ENCODE data around the gene CHST11. TPM values are rescaled to one million over a fixed set of nuclear protein-coding genes. Genes with fewer than 3 reads are reported as not detected.
A peak's percentile ranks its signal among the peaks of the same experiment; 100 is the strongest.

CHST11 gene
- total and polyA plus RNA-seq, 10 of the 15 experiments (the other 5 are each of a cell fraction or from before 2014, with no cell fraction given): 1.9 to 38.1 (median 17.2) TPM

DNA sequence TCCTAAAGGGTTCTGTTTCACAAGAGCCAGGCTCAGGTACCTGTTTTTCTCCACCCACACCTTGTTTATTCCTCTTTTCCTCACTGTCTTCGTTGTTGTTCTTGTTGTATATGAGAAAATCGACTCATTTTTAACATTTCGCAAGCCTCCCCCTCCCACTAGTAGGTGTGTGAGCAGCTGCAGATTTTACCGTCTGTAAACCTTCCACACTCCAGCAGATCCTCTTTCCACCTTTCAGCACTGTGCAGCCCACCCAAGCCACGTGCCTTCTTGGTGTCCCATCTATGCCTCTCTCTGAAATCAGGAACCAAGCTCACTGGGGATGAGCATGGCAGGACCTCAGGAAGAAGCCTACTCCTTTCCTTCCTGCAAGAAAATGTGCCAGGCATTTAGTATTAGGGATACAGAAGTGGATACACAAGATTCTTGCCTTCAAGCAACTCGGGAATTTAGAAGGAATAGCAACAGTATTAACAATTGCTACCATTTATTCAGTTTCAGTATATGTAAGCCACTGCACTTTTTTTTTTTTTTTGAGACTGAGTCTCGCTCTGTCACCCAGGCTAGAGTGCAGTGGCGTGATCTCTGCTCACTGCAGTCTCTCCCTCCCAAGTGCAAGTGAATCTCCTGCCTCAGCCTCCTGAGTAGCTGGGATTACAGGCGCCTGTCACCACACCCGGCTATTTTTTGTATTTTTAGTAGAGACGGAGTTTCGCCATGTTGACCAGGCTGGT lies 113.6 kb downstream of the CHST11 start (continued):
- TF ChIP-seq NFYA (IDR thresholded peaks at IDR 0.05; ENCODE audit: borderline replicate concordance, low read depth, low read length) (no peak), KLF5 (IDR thresholded peaks at IDR 0.05; ENCODE audit: partially characterized antibody) (no peak), JUNB (IDR thresholded peaks at IDR 0.05) (peak; percentile 42), MYC (IDR thresholded peaks at IDR 0.05; ENCODE audit: insufficient read depth, insufficient read length, insufficient replicate concordance, low read length, severe bottlenecking) (no peak), SMAD1 (IDR thresholded peaks at IDR 0.05; ENCODE audit: low read depth, partially characterized antibody) (no peak)
- TF ChIP-seq, protein P1, sequence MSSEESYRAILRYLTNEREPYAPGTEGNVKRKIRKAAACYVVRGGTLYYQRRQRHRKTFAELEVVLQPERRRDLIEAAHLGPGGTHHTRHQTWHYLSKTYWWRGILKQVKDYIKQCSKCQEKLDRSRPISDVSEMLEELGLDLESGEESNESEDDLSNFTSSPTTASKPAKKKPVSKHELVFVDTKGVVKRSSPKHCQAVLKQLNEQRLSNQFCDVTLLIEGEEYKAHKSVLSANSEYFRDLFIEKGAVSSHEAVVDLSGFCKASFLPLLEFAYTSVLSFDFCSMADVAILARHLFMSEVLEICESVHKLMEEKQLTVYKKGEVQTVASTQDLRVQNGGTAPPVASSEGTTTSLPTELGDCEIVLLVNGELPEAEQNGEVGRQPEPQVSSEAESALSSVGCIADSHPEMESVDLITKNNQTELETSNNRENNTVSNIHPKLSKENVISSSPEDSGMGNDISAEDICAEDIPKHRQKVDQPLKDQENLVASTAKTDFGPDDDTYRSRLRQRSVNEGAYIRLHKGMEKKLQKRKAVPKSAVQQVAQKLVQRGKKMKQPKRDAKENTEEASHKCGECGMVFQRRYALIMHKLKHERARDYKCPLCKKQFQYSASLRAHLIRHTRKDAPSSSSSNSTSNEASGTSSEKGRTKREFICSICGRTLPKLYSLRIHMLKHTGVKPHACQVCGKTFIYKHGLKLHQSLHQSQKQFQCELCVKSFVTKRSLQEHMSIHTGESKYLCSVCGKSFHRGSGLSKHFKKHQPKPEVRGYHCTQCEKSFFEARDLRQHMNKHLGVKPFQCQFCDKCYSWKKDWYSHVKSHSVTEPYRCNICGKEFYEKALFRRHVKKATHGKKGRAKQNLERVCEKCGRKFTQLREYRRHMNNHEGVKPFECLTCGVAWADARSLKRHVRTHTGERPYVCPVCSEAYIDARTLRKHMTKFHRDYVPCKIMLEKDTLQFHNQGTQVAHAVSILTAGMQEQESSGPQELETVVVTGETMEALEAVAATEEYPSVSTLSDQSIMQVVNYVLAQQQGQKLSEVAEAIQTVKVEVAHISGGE (CRISPR knock-in tag; IDR thresholded peaks at IDR 0.05): no peak
- TF ChIP-seq, protein P2, sequence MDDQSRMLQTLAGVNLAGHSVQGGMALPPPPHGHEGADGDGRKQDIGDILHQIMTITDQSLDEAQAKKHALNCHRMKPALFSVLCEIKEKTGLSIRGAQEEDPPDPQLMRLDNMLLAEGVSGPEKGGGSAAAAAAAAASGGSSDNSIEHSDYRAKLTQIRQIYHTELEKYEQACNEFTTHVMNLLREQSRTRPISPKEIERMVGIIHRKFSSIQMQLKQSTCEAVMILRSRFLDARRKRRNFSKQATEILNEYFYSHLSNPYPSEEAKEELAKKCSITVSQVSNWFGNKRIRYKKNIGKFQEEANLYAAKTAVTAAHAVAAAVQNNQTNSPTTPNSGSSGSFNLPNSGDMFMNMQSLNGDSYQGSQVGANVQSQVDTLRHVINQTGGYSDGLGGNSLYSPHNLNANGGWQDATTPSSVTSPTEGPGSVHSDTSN (IDR thresholded peaks at IDR 0.05; ENCODE audit: insufficient replicate concordance, low read depth, low read length): no peak
- TF ChIP-seq, protein P3, sequence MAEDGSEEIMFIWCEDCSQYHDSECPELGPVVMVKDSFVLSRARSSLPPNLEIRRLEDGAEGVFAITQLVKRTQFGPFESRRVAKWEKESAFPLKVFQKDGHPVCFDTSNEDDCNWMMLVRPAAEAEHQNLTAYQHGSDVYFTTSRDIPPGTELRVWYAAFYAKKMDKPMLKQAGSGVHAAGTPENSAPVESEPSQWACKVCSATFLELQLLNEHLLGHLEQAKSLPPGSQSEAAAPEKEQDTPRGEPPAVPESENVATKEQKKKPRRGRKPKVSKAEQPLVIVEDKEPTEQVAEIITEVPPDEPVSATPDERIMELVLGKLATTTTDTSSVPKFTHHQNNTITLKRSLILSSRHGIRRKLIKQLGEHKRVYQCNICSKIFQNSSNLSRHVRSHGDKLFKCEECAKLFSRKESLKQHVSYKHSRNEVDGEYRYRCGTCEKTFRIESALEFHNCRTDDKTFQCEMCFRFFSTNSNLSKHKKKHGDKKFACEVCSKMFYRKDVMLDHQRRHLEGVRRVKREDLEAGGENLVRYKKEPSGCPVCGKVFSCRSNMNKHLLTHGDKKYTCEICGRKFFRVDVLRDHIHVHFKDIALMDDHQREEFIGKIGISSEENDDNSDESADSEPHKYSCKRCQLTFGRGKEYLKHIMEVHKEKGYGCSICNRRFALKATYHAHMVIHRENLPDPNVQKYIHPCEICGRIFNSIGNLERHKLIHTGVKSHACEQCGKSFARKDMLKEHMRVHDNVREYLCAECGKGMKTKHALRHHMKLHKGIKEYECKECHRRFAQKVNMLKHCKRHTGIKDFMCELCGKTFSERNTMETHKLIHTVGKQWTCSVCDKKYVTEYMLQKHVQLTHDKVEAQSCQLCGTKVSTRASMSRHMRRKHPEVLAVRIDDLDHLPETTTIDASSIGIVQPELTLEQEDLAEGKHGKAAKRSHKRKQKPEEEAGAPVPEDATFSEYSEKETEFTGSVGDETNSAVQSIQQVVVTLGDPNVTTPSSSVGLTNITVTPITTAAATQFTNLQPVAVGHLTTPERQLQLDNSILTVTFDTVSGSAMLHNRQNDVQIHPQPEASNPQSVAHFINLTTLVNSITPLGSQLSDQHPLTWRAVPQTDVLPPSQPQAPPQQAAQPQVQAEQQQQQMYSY (CRISPR knock-in tag; IDR thresholded peaks at IDR 0.05): no peak
